SU-DHL-6 (cell line): Measurements from ENCODE around the gene ZC3H12A.

Experiments
- H2AFZ ChIP-seq: fragments of 200-600 bp; sonication (generic); 2 replicates; pipeline ENCODE4 v1.6.1; 2014; ENCODE audit warnings: low read depth, mild to moderate bottlenecking, moderate library complexity, mixed read lengths, antibody characterized with exemption, low read length; ENCODE audit not compliant: severe bottlenecking
- H3F3A ChIP-seq: fragments of 200-600 bp; shearing (Covaris generic); 2 replicates; pipeline ENCODE4 v1.6.0; 2016; ENCODE audit warnings: antibody characterized with exemption, mild to moderate bottlenecking; ENCODE audit not compliant: insufficient read depth
- H3K27ac ChIP-seq: fragments of 200-600 bp; sonication (generic); 2 replicates; pipeline ENCODE4 v1.5.1; 2016; ENCODE audit warnings: low read depth, mild to moderate bottlenecking, low read length, moderate library complexity, mixed read lengths
- H3K27me3 ChIP-seq: fragments of 200-600 bp; sonication (generic), shearing (Covaris generic); 2 replicates; pipeline ENCODE4 v1.6.0; 2014; ENCODE audit warnings: mild to moderate bottlenecking, low read length
- H3K36me3 ChIP-seq: fragments of 200-600 bp; sonication (generic); 2 replicates; pipeline ENCODE4 v1.6.1; 2014; ENCODE audit warnings: mild to moderate bottlenecking, low read length, mixed read lengths
- H3K4me2 ChIP-seq: fragments of 300-600, 200-600 bp; shearing (Covaris generic), sonication (generic); 2 replicates; pipeline ENCODE4 v1.6.0; 2014; ENCODE audit warnings: low read length, low read depth, mild to moderate bottlenecking; ENCODE audit not compliant: poor library complexity, severe bottlenecking
- H3K4me3 ChIP-seq: fragments of 200-600 bp; sonication (generic); 2 replicates; pipeline ENCODE4 v1.5.1; 2014; ENCODE audit warnings: antibody characterized with exemption, low read length, mild to moderate bottlenecking, mixed read lengths; ENCODE audit not compliant: insufficient read depth, poor library complexity, severe bottlenecking
- H3K79me2 ChIP-seq: fragments of 200-600 bp; sonication (generic); 2 replicates; pipeline ENCODE4 v1.6.1; 2014; ENCODE audit warnings: mild to moderate bottlenecking, low read length, moderate library complexity; ENCODE audit not compliant: insufficient read depth
- H3K9ac ChIP-seq: fragments of 200-600 bp; sonication (generic); 2 replicates; pipeline ENCODE4 v1.7.0; 2014; ENCODE audit warnings: mild to moderate bottlenecking, low read length
- H3K9me2 ChIP-seq: fragments of 200-600 bp; sonication (generic); replicated peaks from 2 replicates; pipeline ENCODE4 v1.6.1; 2014; ENCODE audit warnings: low read length; ENCODE audit not compliant: insufficient read depth
- H3K9me3 ChIP-seq: fragments of 200-600 bp; sonication (generic); 2 replicates; pipeline ENCODE4 v1.6.1; 2014; ENCODE audit warnings: low read length, mixed read lengths; ENCODE audit not compliant: insufficient read depth
- H4K20me1 ChIP-seq: fragments of 200-600 bp; sonication (generic); 2 replicates; pipeline ENCODE4 v1.6.1; 2014; ENCODE audit warnings: low read depth, mild to moderate bottlenecking, antibody characterized with exemption, low read length, moderate library complexity, mixed read lengths
- EZH2phosphoT487 ChIP-seq: fragments of 200-600 bp; sonication (generic), shearing (Covaris generic); conservative IDR thresholded peaks from 2 replicates; pipeline ENCODE4 v1.6.1; 2018; ENCODE audit warnings: mild to moderate bottlenecking, antibody characterized with exemption, low read length, moderate library complexity, mixed read lengths
- TF ChIP-seq, protein P1 (sequence below): fragments of 200-600 bp; sonication (generic); IDR thresholded peaks from one replicate; pipeline ENCODE4 v1.5.1; 2017; ENCODE audit warnings: antibody characterized with exemption, mild to moderate bottlenecking, low read length, moderate library complexity; ENCODE audit not compliant: insufficient read depth, poor library complexity, severe bottlenecking

The ZC3H12A gene

DNA sequence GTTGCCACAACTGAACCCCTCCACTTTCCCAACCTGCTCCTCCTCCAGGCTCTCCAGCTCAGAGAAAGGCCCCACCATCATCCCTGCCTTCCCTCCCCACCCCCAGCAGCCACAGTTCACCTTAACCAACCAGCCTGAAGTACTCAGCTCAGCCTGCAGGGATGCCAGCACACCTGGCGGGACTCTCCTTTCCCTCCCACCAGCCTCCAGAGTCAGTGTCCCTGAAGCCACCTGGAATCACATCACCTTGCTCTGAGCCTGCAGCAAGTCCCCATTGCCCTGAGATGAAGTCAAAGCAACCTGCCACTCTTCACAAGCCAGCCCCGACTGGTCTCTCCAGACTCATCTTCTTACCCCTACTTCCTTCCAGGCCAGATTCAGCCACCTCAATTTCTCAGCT, 26.2 kb upstream of the ZC3H12A start:
- H2AFZ ChIP-seq: no peak overlapping the region
- H3K9me2 ChIP-seq: no peaks in the 10 kb centered on the region
- H3K9me3 ChIP-seq: no peaks in the 10 kb centered on the region
- H3K36me3 ChIP-seq: no peaks in the 10 kb centered on the region
- H3K9ac ChIP-seq: no peak overlapping the region
- H3K27me3 ChIP-seq: no peaks in the 10 kb centered on the region
- no peak for TF ChIP-seq EZH2phosphoT487
- TF ChIP-seq, protein P1, sequence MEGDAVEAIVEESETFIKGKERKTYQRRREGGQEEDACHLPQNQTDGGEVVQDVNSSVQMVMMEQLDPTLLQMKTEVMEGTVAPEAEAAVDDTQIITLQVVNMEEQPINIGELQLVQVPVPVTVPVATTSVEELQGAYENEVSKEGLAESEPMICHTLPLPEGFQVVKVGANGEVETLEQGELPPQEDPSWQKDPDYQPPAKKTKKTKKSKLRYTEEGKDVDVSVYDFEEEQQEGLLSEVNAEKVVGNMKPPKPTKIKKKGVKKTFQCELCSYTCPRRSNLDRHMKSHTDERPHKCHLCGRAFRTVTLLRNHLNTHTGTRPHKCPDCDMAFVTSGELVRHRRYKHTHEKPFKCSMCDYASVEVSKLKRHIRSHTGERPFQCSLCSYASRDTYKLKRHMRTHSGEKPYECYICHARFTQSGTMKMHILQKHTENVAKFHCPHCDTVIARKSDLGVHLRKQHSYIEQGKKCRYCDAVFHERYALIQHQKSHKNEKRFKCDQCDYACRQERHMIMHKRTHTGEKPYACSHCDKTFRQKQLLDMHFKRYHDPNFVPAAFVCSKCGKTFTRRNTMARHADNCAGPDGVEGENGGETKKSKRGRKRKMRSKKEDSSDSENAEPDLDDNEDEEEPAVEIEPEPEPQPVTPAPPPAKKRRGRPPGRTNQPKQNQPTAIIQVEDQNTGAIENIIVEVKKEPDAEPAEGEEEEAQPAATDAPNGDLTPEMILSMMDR: no peak
- H3K4me2 ChIP-seq: no peak overlapping the region
- no peaks in the 10 kb centered on the region for H3K79me2 ChIP-seq
- H4K20me1 ChIP-seq: no peaks in the 10 kb centered on the region
- no peaks in the 10 kb centered on the region for H3F3A ChIP-seq
- no peak overlapping the region for H3K4me3 ChIP-seq
- no peak overlapping the region for H3K27ac ChIP-seq

DNA sequence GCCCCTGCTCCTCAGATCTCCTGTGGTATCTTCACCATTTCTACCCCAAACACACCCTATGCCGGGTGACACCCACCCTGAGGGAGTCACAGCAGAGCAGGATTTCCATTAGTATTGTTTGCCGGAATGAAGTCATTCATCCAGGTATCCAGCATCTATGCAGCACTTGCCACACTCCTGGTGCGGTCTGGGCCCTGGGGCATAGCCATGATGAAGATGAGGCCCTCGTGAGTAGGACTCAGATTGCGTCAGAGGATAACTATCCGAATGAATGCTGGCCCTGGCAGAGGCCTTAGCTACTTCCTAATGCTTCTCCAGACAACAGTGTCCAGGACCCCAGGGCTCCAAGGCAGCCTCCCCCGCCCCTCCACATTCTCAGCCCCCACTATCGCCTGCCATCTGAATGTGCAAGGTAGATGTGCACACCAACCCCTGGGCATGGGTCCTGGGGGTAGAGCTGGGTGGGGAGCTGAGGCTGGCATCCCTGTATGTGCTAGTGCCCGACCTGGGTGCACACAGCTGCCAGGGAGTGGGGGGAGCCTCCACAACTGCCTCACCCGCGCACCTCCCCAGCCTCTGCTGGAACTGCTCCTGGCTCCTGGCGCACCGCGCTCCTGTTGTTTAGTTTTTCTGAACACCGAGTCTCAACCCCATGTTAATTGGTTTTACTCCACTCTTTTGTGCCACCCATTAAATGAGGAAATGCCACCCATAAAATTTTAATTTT, 25.5 kb upstream of the ZC3H12A start:
- no peak overlapping the region for H3K27ac ChIP-seq
- no peak overlapping the region for H3K9ac ChIP-seq
- TF ChIP-seq, protein P1: no peak
- TF ChIP-seq EZH2phosphoT487: no peak
- H4K20me1 ChIP-seq: no peaks in the 10 kb centered on the region
- no peaks in the 10 kb centered on the region for H3K27me3 ChIP-seq
- H3K4me3 ChIP-seq: no peak overlapping the region
- no peaks in the 10 kb centered on the region for H3K36me3 ChIP-seq
- H3F3A ChIP-seq: no peaks in the 10 kb centered on the region
- no peak overlapping the region for H3K4me2 ChIP-seq
- no peaks in the 10 kb centered on the region for H3K9me2 ChIP-seq
- no peak overlapping the region for H2AFZ ChIP-seq
- no peaks in the 10 kb centered on the region for H3K9me3 ChIP-seq
- no peaks in the 10 kb centered on the region for H3K79me2 ChIP-seq

DNA sequence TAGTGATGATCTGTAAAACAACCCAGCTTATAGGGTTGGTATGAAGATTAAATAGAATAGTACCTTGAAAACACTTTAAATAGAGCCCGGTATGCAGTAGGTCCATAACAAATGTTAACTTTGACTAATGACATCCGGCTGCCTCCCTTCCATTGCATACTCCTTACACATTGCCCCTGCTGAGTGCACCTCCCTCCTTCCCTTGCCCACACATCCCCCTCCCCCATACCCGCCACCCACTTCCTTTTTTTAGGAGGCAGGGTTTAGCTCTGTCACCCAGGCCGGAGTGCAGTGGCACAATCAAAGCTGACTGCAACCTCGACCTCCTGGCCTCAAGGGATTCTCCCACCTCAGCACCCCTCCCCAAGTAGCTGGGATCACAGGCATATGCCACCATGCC, 24.4 kb upstream of the ZC3H12A start:
- Histone ChIP-seq H3K9ac (no peak overlapping the region), H3K4me2 (no peak overlapping the region), H4K20me1 (no peaks in the 10 kb centered on the region), H2AFZ (no peak overlapping the region), H3K36me3 (no peaks in the 10 kb centered on the region), H3K9me2 (no peaks in the 10 kb centered on the region), H3K27me3 (no peaks in the 10 kb centered on the region), H3K4me3 (no peak overlapping the region), H3K9me3 (no peaks in the 10 kb centered on the region), H3K27ac (no peak overlapping the region), H3F3A (no peaks in the 10 kb centered on the region), H3K79me2 (no peaks in the 10 kb centered on the region)
- TF ChIP-seq EZH2phosphoT487: no peak
- TF ChIP-seq, protein P1: no peak
